DMS 273 (cell line): ENCODE results near the gene EPHB6.

Experiments used
- DNase-seq: peaks from one replicate; lab custom pipeline; 2025; ENCODE audit not compliant: unreplicated experiment; lab: John Stamatoyannopoulos, UW

EPHB6 gene, protein sequence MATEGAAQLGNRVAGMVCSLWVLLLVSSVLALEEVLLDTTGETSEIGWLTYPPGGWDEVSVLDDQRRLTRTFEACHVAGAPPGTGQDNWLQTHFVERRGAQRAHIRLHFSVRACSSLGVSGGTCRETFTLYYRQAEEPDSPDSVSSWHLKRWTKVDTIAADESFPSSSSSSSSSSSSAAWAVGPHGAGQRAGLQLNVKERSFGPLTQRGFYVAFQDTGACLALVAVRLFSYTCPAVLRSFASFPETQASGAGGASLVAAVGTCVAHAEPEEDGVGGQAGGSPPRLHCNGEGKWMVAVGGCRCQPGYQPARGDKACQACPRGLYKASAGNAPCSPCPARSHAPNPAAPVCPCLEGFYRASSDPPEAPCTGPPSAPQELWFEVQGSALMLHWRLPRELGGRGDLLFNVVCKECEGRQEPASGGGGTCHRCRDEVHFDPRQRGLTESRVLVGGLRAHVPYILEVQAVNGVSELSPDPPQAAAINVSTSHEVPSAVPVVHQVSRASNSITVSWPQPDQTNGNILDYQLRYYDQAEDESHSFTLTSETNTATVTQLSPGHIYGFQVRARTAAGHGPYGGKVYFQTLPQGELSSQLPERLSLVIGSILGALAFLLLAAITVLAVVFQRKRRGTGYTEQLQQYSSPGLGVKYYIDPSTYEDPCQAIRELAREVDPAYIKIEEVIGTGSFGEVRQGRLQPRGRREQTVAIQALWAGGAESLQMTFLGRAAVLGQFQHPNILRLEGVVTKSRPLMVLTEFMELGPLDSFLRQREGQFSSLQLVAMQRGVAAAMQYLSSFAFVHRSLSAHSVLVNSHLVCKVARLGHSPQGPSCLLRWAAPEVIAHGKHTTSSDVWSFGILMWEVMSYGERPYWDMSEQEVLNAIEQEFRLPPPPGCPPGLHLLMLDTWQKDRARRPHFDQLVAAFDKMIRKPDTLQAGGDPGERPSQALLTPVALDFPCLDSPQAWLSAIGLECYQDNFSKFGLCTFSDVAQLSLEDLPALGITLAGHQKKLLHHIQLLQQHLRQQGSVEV

DNA sequence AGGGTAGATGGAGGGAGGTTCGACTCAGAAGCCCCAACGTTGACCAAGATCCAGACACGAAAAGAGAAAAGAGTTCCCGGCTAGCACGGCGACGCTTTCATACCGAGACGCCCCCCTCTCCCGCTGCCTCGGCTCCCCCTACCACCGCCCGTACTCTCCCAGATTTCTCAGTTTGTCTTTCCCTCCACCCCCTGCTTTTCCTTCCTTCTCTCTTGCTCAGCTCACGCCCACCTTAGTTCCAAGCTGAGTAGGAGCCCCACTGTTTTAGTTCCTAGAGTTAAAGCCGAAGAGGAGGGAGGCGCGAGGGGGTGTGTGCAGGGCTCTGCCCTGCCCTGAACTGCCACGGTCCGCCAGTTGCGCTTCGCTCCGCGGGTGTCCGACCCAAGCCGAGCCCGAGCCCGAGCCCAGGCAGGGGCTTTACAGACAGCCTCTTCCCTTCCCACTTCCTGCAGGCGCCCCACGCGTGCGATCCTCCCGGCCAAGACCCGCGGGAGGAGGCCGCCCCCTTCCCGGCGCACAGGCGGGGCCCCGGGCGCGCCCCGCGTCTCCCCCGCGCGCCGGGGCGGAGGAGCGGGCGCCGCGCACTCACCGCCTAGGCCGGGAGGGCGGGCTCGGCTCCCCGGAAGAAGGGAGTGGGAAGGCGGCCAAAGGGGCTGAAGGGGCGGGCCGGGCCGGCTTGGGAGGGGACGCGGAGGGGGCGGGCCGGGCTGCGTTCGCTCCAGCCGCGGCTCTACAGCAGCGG is at the start of gene EPHB6:
TSS of gene EPHB6 (plus strand) at position 705 of the 742 bp plus-strand sequence. CDS start 8,152 bp downstream, outside the sequence.
- DNase-seq = peak; percentile 55

DNA sequence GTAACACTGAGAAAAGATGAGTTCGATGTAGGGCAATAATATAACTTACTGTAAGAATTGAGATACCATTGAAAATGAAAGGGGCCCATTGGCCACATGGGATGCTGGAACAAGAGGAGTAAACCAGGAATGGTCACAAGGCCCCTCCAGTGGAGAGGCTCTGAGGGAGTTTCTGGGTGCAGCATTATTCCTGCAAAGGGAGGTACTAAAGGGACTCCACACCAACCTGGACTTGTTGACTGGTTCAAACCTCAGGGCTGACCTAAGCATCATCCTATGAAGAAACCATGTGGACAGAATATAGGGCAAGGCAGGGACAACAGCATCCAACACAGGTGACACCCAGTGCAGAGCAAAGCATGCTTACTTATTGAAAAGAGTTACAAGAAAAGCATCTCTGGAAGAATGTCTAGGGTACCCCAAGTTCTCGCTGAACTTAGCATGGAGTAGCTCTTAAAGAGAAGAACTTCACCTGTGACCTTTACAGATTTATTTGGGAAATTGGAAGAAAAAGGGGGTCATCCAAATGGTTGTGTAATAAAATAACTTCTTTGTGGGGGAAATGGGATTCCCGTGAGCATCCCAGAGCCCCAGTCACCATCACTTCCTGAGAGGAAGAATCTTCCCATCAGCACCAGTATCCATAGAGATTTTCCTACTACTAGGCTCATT is 49.4 kb upstream of the EPHB6 start:
- DNase-seq = no peak

DNA sequence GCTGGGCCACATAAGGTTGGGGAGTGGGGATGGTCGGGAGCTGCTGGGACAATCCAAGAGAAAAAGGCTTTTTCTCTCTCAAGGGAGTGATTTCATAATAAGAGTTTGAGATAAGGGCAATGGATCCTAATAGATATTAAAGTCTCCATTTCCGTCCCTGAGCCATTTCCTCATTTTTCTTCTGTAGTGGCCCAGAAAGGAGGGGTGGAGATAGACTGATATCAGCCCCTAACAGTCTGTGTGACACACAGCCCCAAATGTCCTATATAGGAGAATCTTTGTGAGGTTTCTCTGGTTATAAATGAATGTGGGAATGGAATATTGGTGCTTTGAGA is 48.9 kb upstream of the EPHB6 start:
- no peak for DNase-seq

DNA sequence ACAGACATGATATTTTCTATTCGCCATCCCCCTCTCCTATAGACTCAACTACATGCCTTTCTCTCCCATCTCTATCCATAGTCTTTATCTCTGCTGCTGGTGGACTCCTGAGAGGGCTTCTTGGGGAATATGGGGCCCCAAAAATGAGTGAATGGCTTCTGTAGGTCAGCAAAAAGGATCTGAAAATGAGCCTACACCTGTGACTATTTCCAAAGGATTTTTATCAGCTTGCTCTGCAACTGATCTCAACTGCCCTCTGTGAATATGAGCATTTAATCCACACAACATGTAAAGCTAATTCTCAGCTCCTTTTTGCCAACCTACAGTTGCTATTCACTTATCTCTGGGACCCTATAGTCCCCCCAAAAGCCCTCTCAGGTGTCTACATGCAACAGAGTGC is 47.9 kb upstream of the EPHB6 start:
- DNase-seq = no peak

DNA sequence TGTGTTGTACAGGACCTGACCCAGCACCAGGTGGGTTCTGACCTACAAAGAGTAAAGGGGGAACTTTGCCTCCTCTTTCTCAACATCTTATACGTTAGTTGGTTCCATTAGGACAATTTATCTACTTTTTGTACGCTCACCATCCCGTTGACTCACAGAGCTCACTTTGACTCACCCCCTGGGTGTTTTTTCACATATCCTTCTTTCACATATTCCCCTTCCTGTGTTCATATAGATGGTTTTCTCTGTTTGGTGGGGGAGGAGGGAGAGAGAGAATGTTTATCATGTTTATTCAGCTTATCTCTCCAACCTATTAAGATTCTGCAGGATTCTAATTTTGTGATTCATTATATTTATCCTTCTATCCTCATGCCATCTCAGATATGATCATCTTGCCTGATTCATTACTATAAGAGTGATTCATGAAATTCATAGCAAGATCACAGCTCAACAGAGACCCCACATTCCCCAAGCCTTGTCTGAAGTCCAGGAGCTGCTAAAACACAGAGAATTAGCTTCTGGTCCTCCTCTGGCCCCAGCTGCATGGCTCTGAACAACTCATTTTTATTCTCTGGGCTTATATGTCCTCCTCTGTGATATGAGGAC is 46.9 kb upstream of the EPHB6 start:
- no peak for DNase-seq

DNA sequence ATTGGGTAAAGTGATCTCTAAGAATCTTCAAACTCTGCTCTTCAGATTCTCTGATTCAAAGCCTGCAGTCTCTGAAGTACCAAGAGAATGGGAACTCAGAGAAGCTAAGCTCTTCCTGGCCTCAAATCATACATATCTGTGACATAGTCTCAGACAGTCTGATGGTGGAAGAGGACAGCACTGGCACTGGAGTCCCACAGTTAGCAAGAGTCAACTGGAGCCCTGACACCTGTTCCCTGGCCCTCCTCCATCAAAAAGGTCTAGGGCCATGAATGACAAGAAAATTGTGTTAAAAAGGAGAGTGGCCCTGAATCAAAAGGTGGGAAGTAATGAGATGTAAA is 46.4 kb upstream of the EPHB6 start:
- DNase-seq = no peak

DNA sequence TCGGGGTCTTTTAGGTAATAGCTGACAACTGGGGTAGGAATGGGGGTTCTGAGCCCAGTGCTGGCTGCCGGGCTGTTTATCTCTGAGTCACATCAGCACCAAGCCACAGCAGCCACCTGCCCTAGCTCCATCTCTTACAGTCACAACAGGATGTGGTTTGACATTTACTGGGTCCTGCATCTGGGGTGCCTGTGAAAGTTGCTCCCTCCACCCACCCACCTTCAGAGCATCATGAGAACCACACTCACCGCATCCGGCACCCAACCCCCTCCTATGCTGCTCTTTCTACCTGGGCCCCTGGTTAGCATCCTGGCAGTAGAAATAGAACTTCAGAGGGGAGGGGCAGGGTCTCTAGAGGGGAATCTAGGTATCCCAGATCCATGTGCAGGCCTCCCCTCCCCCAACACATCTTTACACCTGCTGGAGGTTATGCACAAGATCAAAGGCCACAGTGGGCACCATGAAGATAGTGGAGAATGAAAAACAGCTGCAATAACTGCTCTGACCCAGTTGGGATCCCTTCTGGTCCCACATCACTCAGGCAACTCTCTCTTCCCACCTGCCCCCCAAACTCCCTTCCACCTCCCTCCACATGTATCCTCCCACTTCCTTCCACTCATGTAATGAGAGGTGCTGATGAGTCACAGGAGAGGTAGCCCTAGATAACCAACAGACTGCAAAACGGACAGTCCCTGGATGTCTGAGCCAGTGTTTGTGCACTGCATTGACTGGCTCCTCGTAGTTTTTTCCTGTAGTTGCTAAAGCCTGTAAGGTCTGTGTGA is 45.9 kb upstream of the EPHB6 start:
- no peak for DNase-seq

DNA sequence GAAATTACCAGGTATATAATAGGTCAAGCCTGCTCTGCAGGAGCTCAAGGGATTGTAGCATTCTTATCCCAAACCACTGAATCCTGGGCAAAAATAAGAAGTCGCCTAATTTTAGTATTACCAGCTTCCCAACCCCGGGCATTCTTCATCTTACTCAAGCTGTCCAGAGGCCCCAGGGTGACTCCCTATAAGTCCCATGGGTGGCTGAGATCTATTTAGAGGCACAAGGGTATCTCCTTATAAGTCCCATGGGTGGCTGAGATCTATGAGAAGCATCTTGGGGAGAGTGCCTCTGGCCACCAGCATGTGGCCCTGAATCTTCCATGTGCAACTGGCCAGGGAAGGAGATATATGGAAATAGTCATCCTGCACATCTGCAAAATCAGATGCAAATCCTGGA is 45.2 kb upstream of the EPHB6 start:
- DNase-seq = no peak

DNA sequence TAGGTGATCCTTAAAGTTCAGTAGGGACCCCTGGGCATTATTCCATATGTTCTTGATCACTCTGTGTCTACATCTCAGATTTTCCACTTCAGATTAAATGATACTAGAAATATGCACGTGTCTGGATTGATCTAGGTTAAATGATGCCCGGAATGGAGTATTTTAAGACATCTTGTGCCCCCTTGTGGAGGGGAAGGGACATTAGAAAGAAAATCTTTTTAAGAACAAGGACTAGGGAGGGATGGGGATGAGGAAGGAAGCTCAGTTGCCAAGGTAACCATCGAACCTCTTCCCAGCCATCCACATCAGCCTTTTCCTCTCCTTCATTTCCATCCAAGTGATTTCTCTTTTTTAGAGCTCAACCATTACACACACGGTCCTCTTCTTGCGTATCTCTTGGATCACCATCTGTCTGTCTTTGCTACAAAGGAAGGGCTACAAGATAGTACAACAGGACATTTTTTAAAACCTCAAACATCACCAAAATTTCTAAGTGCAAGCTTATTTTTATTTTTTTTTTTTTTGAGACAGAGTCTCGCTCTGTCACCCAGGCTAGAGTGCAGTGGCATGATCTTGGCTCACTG is 43.6 kb upstream of the EPHB6 start:
- peak; percentile 70 for DNase-seq

DNA sequence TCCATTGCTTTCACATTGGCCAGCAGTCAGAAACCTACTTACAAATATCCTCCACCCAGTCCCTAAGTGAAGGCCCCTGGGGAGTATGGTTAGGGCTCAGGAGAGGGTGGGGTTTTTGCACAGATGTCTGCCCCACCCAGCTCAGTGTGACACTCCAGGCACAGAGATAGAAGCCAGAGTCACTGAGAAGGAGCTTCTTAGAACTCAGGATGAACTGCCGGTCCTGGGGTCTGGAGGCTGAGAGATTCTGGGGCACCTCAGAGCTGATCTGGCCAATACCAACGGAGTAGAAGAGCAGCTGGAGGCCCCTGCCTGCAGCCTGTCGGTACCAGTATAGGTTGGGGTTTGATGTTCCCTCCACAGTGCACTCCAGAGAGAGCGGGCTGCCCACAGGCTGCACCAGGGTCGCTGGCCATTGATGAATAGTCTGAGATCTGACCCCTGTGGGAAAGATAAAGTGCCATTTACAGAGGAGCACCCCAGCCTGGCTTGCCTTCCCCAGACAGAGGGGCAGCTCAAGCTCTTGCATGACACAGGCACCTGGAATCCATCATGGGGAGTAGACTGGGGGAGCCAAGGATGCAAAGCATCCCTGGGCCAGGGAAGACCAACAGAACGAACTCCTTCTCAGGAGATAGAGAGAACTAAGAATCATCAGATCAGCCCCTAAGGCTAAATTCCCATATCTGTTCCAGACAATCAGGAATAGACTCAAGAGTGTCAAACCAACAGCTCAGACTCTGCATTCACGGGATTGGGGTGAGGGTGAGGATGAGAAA is 42.2 kb upstream of the EPHB6 start:
- no peak for DNase-seq

DNA sequence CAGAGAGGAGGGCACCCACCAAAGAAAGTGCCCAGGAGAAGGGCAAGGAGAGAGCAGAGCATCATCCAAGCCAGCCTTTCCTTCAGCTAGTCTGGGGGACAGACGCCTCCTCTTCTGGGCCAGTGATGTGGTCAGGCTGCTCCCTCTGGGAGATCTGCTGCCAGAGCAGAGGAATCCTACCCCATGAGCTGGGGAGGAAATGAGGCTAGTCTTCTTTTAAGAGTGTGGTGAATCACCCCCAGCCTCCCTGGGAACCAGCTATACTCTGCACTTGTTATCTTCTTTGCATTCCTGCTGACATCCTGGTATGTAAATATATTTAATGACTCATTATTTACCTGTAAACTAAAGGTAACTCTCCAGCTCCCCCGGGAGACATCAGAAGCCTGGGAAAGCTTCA is 41.6 kb upstream of the EPHB6 start:
- no peak for DNase-seq

DNA sequence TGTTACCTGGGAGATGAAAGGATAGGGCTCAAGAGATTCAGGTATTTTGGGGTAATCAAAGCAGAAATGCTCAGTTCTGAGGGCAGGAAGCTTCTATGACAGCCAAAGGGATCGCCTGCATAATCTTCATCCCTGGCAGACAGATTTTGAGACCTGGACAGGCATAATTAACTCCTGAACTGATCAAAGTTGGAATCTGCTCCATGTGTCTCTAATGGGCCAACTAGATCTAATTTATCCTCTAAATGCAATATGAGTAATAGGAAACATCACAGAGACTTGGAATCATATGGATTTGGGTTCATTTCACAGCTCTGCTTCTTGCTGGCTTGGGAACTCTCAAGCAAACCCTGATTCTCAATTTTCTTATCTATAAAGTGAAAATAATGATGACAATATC is 41.2 kb upstream of the EPHB6 start:
- DNase-seq = no peak

DNA sequence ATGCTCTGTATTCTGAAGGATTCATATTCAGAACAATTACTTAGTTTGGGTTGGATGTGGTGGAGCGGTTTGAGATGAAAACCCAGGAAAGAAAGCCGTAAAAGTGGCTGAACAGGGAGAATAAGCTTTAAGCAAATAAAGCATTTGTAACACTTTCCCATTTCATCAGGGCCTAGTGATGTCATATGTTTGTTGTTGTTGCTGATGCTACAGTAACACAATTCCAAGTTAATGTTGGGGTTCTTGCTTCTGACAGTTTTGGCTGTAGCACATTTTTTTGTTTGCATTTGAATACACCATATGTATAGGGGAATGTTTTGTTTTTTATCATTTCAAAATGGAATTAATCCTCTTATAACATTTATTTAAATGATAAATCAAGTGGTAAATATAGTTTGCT is 40.4 kb upstream of the EPHB6 start:
- no peak for DNase-seq

DNA sequence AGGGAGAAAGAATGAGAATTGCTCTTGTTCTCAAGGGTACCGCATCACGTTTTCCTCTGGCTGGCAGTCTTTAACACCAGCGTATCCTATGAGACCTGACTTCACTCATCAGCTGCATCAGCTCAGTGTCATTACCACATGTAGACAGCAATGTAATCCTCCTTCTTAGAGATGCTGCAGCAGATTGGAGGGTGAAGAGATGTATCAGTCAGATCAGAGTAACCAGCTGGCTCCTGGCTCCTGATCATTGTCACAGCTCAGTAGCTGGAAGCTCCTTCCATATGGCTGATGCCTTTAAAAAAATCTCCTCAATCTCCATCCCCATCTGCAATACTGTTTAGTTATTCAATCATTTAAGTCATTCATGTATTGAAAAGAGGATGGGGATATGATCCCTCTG is 39.7 kb upstream of the EPHB6 start:
- no peak for DNase-seq

DNA sequence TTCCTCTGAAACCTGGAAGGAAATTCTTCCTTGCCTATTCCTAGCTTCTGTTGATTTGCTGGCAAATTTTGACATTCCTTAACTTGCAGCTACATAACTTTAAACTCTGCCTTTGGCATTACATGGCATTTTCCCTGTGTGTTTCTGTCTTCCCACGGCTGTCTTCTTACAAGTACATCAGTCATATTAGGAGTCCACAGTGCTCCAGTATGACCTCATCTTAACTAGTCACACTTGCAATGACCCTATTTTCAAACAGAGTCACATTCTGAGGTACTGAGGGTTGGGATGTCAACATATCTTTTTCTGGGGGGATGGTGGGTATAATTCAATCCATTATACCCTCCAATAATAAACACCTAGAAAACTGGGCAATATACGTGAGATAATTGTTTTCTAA is 37.4 kb upstream of the EPHB6 start:
- DNase-seq = no peak

DNA sequence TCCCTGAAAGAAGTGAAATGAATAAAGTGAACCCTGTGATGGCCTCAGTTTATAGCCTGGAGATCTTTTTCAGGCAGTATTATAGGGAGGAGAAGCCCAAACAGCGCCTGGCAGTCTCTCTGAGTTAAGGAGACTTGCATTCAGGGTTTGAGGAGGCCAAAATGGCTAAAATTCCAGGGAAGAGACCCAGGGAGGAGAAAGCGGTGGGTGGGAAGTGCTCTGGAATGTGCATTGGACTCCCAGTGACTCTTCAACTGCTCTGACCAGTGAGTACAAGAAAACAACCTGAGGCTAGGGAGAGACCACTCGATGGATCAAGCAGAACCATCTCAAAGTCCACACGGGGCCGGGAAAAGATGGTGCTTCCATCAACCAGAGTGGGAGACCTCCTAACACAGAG is 35.3 kb upstream of the EPHB6 start:
- no peak for DNase-seq

DNA sequence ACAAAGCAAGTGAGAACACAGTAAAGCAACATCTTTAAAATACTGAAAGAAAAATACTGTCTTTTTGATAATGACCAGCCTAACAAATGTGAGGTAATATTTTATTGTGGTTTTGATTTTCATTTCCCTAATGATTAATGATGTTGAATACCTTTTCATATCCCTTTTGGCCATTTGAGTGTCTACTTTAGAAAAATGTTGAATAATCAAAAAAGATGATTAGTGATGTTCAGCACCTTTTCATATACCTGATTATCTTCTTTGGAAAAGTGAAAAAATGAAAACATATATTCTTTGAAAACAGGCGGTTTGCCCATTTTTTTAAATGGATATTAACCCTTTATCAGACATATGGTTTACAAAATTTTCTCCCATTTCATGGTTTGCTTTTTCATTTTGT is 32.2 kb upstream of the EPHB6 start:
- DNase-seq = no peak

DNA sequence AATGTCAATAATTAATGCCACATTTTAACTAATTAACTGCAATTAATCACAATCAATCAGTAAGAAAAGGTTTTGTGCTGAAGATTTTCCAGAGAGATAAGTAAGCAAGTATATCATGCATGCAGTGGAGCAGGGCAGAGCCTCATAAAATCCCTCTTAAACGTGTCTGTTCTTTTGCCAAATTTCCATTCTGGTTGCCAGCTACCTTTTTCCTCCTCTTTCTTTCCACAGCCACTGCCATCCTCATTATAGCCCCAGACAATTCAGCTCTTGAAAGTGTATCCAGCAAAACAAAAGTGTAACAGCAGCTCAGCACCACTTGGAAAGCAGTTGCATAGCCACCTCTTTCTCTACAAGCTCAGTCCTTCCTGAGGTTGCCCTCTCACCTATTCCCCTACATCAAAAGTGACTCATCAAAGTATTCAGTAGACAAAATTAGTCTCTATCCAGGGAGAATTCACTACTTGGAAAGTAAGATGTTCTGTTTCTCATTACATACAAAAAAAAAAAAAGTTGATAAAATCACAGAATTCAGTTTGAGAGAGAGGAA is 26.9 kb upstream of the EPHB6 start:
- no peak for DNase-seq
